Nephron (organoid): ENCODE data around the gene GPR142.

Experiments used
- H3K27ac Mint-ChIP-seq, 3 experiments: 2 replicates each; pipeline ENCODE4 v1.8.0; 2020; ENCODE audit warnings: mixed read lengths in 3 of 3, mild to moderate bottlenecking in 2 of 3, moderate library complexity in 1 of 3
- H3K27me3 Mint-ChIP-seq: 2 replicates; pipeline ENCODE4 v1.8.0; 2021; ENCODE audit warnings: low read depth, mild to moderate bottlenecking, moderate library complexity, mixed read lengths
- H3K36me3 Mint-ChIP-seq: 2 replicates; pipeline ENCODE4 v1.8.0; 2020; ENCODE audit warnings: low read depth, mixed read lengths
- H3K4me1 Mint-ChIP-seq: 2 replicates; pipeline ENCODE4 v1.8.0; 2020; ENCODE audit warnings: mixed read lengths
- H3K4me3 Mint-ChIP-seq, 3 experiments: 2 replicates each; pipeline ENCODE4 v1.8.0; 2020; ENCODE audit warnings: mild to moderate bottlenecking in 3 of 3, mixed read lengths in 3 of 3, moderate library complexity in 2 of 3
- H3K9me3 Mint-ChIP-seq: 2 replicates; pipeline ENCODE4 v1.8.0; 2020; ENCODE audit warnings: mixed read lengths
- CTCF ChIP-seq, 3 experiments: fragments of 200-600 bp; sonication (generic); IDR thresholded peaks; one replicate each; pipeline ENCODE4 v1.5.0; 2021; ENCODE audit warnings: antibody characterized with exemption in 3 of 3; ENCODE audit not compliant: unreplicated experiment in 3 of 3

Gene GPR142

GRCh38 chr17:74367206-74367605, at the start of gene GPR142:
Gene GPR142, plus strand, starts transcription at chr17:74367506. Its CDS starts 2,035 bp downstream, at chr17:74369541.
- no peak for TF ChIP-seq CTCF (IDR thresholded peaks at IDR 0.05; ENCODE audit: unreplicated experiment in 3 of 3)
- Mint-ChIP-seq H3K27me3 (peaks cover 34% of the 10 kb centered on the region), H3K4me3 (no peak within 1 kb of the TSS), H3K27ac (no peak within 1 kb of the TSS), H3K4me1 (no peaks in the 10 kb centered on the region), H3K9me3 (no peaks in the 10 kb centered on the region), H3K36me3 (no peaks in the 10 kb centered on the region)

- Mint-ChIP-seq H3K9me3 (peaks cover 3% of the 10 kb centered on the region), H3K4me3 (no peak overlapping the region), H3K36me3 (no peaks in the 10 kb centered on the region), H3K4me1 (no peaks in the 10 kb centered on the region), H3K27ac (no peak overlapping the region), H3K27me3 (peaks cover 54% of the 10 kb centered on the region)
- no peak for TF ChIP-seq CTCF (IDR thresholded peaks at IDR 0.05; ENCODE audit: unreplicated experiment in 3 of 3)
These were observed 48.9 kb upstream of the GPR142 start for GRCh38 chr17:74318391-74318790.

GRCh38 chr17:74324521-74324920, 42.8 kb upstream of the GPR142 start:
- no peaks in the 10 kb centered on the region for H3K36me3 Mint-ChIP-seq
- no peak overlapping the region for H3K4me3 Mint-ChIP-seq
- peaks cover 9% of the 10 kb centered on the region for H3K4me1 Mint-ChIP-seq
- no peak for TF ChIP-seq CTCF (IDR thresholded peaks at IDR 0.05; ENCODE audit: unreplicated experiment in 3 of 3)
- H3K27me3 Mint-ChIP-seq: peaks cover 80% of the 10 kb centered on the region
- no peak overlapping the region for H3K27ac Mint-ChIP-seq
- H3K9me3 Mint-ChIP-seq: no peaks in the 10 kb centered on the region

- TF ChIP-seq CTCF (IDR thresholded peaks at IDR 0.05; ENCODE audit: unreplicated experiment in 3 of 3): no peak
- peak overlapping the region; percentile 48 to 64 (median 53) for H3K4me3 Mint-ChIP-seq
- H3K36me3 Mint-ChIP-seq: no peaks in the 10 kb centered on the region
- H3K27me3 Mint-ChIP-seq: peaks cover 79% of the 10 kb centered on the region
- H3K9me3 Mint-ChIP-seq: no peaks in the 10 kb centered on the region
- peaks cover 9% of the 10 kb centered on the region for H3K4me1 Mint-ChIP-seq
- no peak overlapping the region for H3K27ac Mint-ChIP-seq
These were observed 41.9 kb upstream of the GPR142 start for GRCh38 chr17:74325376-74325742.

GRCh38 chr17:74325743-74326379, 41.4 kb upstream of the GPR142 start, which contains the start of gene KIF19:
Gene KIF19, plus strand, starts transcription at chr17:74326226. Its CDS starts 124 bp downstream, at chr17:74326350.
- Mint-ChIP-seq H3K27me3 (peaks cover 78% of the 10 kb centered on the region), H3K4me3 (peak within 1 kb of the TSS; percentile 48 to 67 (median 53)), H3K9me3 (no peaks in the 10 kb centered on the region), H3K27ac (no peak within 1 kb of the TSS), H3K4me1 (peaks cover 9% of the 10 kb centered on the region), H3K36me3 (no peaks in the 10 kb centered on the region)
- TF ChIP-seq CTCF (IDR thresholded peaks at IDR 0.05; ENCODE audit: unreplicated experiment in 3 of 3): no peak

- peaks cover 9% of the 10 kb centered on the region for H3K4me1 Mint-ChIP-seq
- H3K36me3 Mint-ChIP-seq: no peaks in the 10 kb centered on the region
- no peaks in the 10 kb centered on the region for H3K9me3 Mint-ChIP-seq
- no peak for TF ChIP-seq CTCF (IDR thresholded peaks at IDR 0.05; ENCODE audit: unreplicated experiment in 3 of 3)
- H3K27ac Mint-ChIP-seq: no peak overlapping the region
- peak overlapping the region; percentile 10 to 45 (median 44) for H3K4me3 Mint-ChIP-seq
- peaks cover 76% of the 10 kb centered on the region for H3K27me3 Mint-ChIP-seq
These were observed 40.8 kb upstream of the GPR142 start for GRCh38 chr17:74326506-74326905.
